Measurements from ENCODE around the gene CDH11.

The CDH11 gene

GRCh38 chr16:65136681-65137080, 14.8 kb upstream of the CDH11 start:
- TF ChIP-seq CTCF (IDR thresholded peaks at IDR 0.05; ENCODE audit: extremely low read depth, insufficient read depth, missing control alignments): no peak
- in situ Hi-C loops (cut with MboI; ENCODE audit: low pct_unique_long_range_greater_than_20kb, low sequenced_read_pairs, unreplicated experiment): no loop called here
- no peak for DNase-seq (ENCODE audit: low spot score)

GRCh38 chr16:65126845-65127624, 5.2 kb upstream of the CDH11 start:
- peak; percentile 12 for TF ChIP-seq CTCF (IDR thresholded peaks at IDR 0.05; ENCODE audit: extremely low read depth, insufficient read depth, missing control alignments)
- in situ Hi-C loops (cut with MboI; ENCODE audit: low pct_unique_long_range_greater_than_20kb, low sequenced_read_pairs, unreplicated experiment): no loop called here

GRCh38 chr16:65125871-65126270, 4.0 kb upstream of the CDH11 start:
- no peak for TF ChIP-seq CTCF (IDR thresholded peaks at IDR 0.05; ENCODE audit: extremely low read depth, insufficient read depth, missing control alignments)
- no peak for DNase-seq (ENCODE audit: low spot score)
- in situ Hi-C loops (cut with MboI; ENCODE audit: low pct_unique_long_range_greater_than_20kb, low sequenced_read_pairs, unreplicated experiment): no loop called here

More at GRCh38 chr16:65126845-65127624, 5.2 kb upstream of the CDH11 start:
- no peak for DNase-seq (ENCODE audit: low spot score)

GRCh38 chr16:65125322-65125721, 3.5 kb upstream of the CDH11 start:
- TF ChIP-seq CTCF (IDR thresholded peaks at IDR 0.05; ENCODE audit: extremely low read depth, insufficient read depth, missing control alignments): no peak
- DNase-seq (ENCODE audit: low spot score): no peak
- in situ Hi-C loops (cut with MboI; ENCODE audit: low pct_unique_long_range_greater_than_20kb, low sequenced_read_pairs, unreplicated experiment): no loop called here

GRCh38 chr16:65124596-65124995, 2.7 kb upstream of the CDH11 start:
- DNase-seq (ENCODE audit: low spot score): no peak
- in situ Hi-C loops (cut with MboI; ENCODE audit: low pct_unique_long_range_greater_than_20kb, low sequenced_read_pairs, unreplicated experiment): loop anchor here (25.0 kb wide), 1 partner anchor 1762 kb away; no protein-coding TSS in a partner anchor
- no peak for TF ChIP-seq CTCF (IDR thresholded peaks at IDR 0.05; ENCODE audit: extremely low read depth, insufficient read depth, missing control alignments)

- in situ Hi-C loops (cut with MboI; ENCODE audit: low pct_unique_long_range_greater_than_20kb, low sequenced_read_pairs, unreplicated experiment): loop anchor here (25.0 kb wide), 1 partner anchor 1762 kb away; no protein-coding TSS in a partner anchor
- no peak for TF ChIP-seq CTCF (IDR thresholded peaks at IDR 0.05; ENCODE audit: extremely low read depth, insufficient read depth, missing control alignments)
- DNase-seq (ENCODE audit: low spot score): no peak
These were observed 2.3 kb upstream of the CDH11 start for GRCh38 chr16:65124212-65124548.

Data from GM13977 (cell line).